ENCODE data around the gene NFE2L3. TPM values are rescaled to one million over a fixed set of nuclear protein-coding genes. Genes with fewer than 3 reads are reported as not detected.
A peak's percentile ranks its signal among the peaks of the same experiment; 100 is the strongest.

NFE2L3 gene
- total and polyA plus RNA-seq, 7 experiments from 2014 or later, result 1.1 to 49.5 (median 4.5) TPM

DNA sequence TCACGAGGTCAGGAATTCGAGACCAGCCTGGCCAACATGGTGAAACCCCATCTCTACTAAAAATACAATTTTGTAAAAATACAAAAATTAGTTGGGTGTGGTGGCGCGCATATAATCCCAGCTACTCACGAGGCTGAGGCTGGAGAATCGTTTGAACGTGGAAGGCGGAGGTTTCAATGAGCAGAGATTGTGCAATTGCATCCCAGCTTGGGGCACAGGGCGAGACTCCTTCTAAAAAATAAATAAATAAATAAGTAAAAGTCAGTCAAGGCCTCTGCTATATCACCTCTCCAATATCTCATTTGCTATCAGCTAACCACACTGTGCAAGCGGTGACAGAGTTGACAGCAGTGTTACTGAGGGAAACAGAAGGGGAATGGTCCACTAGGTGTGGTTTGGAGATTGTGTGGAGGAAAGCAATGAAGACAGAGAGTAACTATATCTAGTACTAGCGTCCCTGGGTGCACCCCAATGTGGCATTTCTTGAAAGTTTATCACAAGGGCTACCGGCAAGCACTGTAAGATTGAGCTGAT, 20.9 kb upstream of the NFE2L3 start:
- Mint-ChIP-seq H3K36me3 (peaks cover 0 to 8% (median 0%) of the 10 kb centered on the region in 5 donors), H3K27ac (no peak overlapping the region), H3K4me1 (no peaks in the 10 kb centered on the region), H3K9me3 (peaks cover 0 to 7% (median 0%) of the 10 kb centered on the region in 11 donors), H3K27me3 (peaks cover 0 to 40% (median 4%) of the 10 kb centered on the region in 5 donors), H3K4me3 (no peak overlapping the region)
- H3K27ac ChIP-seq (ENCODE audit: low read depth, low read length), result no peak overlapping the region
- ChIA-PET CTCF (interaction anchor here (0.6 to 0.7 kb wide), 2 partner anchors 41 to 151 kb away, joined by 3 to 4 read pairs; no protein-coding TSS in a partner anchor), POLR2A (interaction anchor here (0.6 kb wide), 1 partner anchor 12 kb away, joined by 3 read pairs; no protein-coding TSS in a partner anchor)
- no peaks in the 10 kb centered on the region for H3K36me3 ChIP-seq (ENCODE audit: control insufficient read depth in 2 of 3, insufficient read depth in 3 of 3, low read length in 3 of 3)
- no peaks in the 10 kb centered on the region for H3K9me3 ChIP-seq (ENCODE audit: control insufficient read depth in 2 of 3, low read length in 3 of 3)
- DNase-seq, result no peak
- no peak overlapping the region for H3K4me3 ChIP-seq (ENCODE audit: low read length)
- intact Hi-C loops (cut with micrococcal nuclease), result no loop called here
- no peaks in the 10 kb centered on the region for H3K4me1 ChIP-seq (ENCODE audit: control insufficient read depth in 2 of 2, insufficient read depth in 2 of 2, low read length in 2 of 2)
- H3K27me3 ChIP-seq (ENCODE audit: control insufficient read depth in 2 of 2, insufficient read depth in 2 of 2, low read length in 2 of 2), result no peaks in the 10 kb centered on the region
- no peak for ATAC-seq

DNA sequence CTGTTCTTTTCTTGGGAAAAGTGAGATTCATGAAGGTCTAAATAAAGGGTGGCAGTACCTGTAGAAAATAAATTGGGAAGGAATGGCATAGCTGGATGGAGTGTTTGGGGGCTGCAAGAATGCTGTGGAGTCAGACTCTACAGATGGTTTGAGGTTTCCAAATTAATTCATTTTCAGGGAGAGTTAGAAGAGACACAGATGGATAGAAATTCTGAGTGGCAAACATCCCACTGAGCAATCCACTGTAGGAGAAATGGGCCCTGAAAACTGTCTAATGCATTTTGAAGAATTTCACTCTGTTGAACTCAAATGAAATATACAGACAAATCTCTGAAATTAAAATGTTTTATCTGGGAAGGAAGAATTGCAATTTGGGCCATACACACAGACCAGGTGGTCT, 16.9 kb upstream of the NFE2L3 start:
- CTCF ChIA-PET, result interaction anchor here (0.8 kb wide), 1 partner anchor 42 kb away, joined by 3 read pairs; no protein-coding TSS in a partner anchor
- Histone ChIP-seq H3K27ac (ENCODE audit: low read depth, low read length) (no peak overlapping the region), H3K9me3 (ENCODE audit: control insufficient read depth in 2 of 3, low read length in 3 of 3) (no peaks in the 10 kb centered on the region), H3K4me3 (ENCODE audit: low read length) (no peak overlapping the region), H3K4me1 (ENCODE audit: control insufficient read depth in 2 of 2, insufficient read depth in 2 of 2, low read length in 2 of 2) (no peaks in the 10 kb centered on the region), H3K27me3 (ENCODE audit: control insufficient read depth in 2 of 2, insufficient read depth in 2 of 2, low read length in 2 of 2) (no peaks in the 10 kb centered on the region), H3K36me3 (ENCODE audit: control insufficient read depth in 2 of 3, insufficient read depth in 3 of 3, low read length in 3 of 3) (no peaks in the 10 kb centered on the region)
- Mint-ChIP-seq H3K4me3 (no peak overlapping the region), H3K27me3 (peaks cover 0 to 38% (median 4%) of the 10 kb centered on the region in 5 donors), H3K4me1 (no peaks in the 10 kb centered on the region), H3K36me3 (peaks cover 0 to 8% (median 0%) of the 10 kb centered on the region in 5 donors), H3K27ac (no peak overlapping the region), H3K9me3 (peaks cover 0 to 7% (median 0%) of the 10 kb centered on the region in 11 donors)
- POLR2A ChIA-PET, result interaction anchor here (0.6 kb wide), 1 partner anchor 16 kb away, joined by 3 read pairs; no protein-coding TSS in a partner anchor
- no peak for DNase-seq
- ATAC-seq, result no peak
- intact Hi-C loops (cut with micrococcal nuclease), result no loop called here

DNA sequence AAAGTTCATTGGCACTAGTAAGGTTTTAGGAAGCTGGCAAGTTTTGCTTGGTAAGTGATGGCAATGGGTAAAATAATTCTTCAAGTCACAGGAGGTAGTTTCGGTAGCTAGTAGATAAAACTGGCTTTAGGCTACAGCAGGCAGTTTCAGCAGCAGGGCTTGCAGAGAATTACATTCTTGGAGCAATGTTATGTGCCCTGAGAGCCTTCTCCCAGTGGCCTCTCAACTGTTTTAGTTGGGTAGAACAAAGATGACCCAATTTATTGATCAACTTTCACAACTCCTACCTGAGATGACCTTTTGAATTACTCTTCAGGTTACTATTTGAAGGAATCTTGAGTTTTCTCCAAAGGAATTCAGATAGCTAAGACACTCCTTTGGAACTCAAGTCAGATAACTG, 16.4 kb upstream of the NFE2L3 start:
- ChIA-PET POLR2A (no interaction called here), CTCF (no interaction called here)
- no peaks in the 10 kb centered on the region for H3K27me3 ChIP-seq (ENCODE audit: control insufficient read depth in 2 of 2, insufficient read depth in 2 of 2, low read length in 2 of 2)
- Mint-ChIP-seq H3K4me1 (no peaks in the 10 kb centered on the region), H3K27me3 (peaks cover 0 to 38% (median 4%) of the 10 kb centered on the region in 5 donors), H3K4me3 (no peak overlapping the region), H3K9me3 (peaks cover 0 to 7% (median 0%) of the 10 kb centered on the region in 11 donors), H3K27ac (no peak overlapping the region), H3K36me3 (peaks cover 0 to 8% (median 0%) of the 10 kb centered on the region in 5 donors)
- DNase-seq (no peak), ATAC-seq (no peak)
- no peaks in the 10 kb centered on the region for H3K4me1 ChIP-seq (ENCODE audit: control insufficient read depth in 2 of 2, insufficient read depth in 2 of 2, low read length in 2 of 2)
- no peaks in the 10 kb centered on the region for H3K9me3 ChIP-seq (ENCODE audit: control insufficient read depth in 2 of 3, low read length in 3 of 3)
- no peaks in the 10 kb centered on the region for H3K36me3 ChIP-seq (ENCODE audit: control insufficient read depth in 2 of 3, insufficient read depth in 3 of 3, low read length in 3 of 3)
- H3K27ac ChIP-seq (ENCODE audit: low read depth, low read length), result no peak overlapping the region
- intact Hi-C loops (cut with micrococcal nuclease), result no loop called here
- H3K4me3 ChIP-seq (ENCODE audit: low read length), result no peak overlapping the region

DNA sequence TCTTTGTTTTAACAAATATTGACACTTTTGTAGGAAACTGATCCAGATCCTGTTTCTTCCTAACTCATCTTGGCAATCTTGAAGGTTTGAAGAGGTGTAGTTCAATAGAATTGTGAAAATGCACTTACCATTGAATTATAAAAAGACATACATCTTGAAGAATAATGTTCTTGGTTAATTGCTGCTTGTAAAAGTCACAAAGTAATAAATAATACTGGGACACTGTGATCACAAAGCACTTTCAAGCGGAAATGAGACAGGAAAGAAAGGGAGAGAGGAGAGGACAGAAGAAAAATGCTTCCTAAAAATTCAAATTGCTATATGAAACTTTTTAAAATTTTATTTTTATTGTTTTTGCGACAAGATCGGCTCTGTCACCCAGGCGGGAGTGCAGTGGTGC, 15.2 kb upstream of the NFE2L3 start:
- H3K27me3 Mint-ChIP-seq, result peaks cover 0 to 34% (median 2%) of the 10 kb centered on the region in 5 donors
- POLR2A ChIA-PET, result no interaction called here
- H3K27ac Mint-ChIP-seq, result no peak overlapping the region
- peaks cover 0 to 1% (median 0%) of the 10 kb centered on the region in 7 donors for H3K4me1 Mint-ChIP-seq
- no peaks in the 10 kb centered on the region for H3K36me3 ChIP-seq (ENCODE audit: control insufficient read depth in 2 of 3, insufficient read depth in 3 of 3, low read length in 3 of 3)
- DNase-seq (no peak), ATAC-seq (no peak)
- H3K9me3 ChIP-seq (ENCODE audit: control insufficient read depth in 2 of 3, low read length in 3 of 3), result no peaks in the 10 kb centered on the region
- intact Hi-C loops (cut with micrococcal nuclease), result no loop called here
- CTCF ChIA-PET, result no interaction called here
- H3K27me3 ChIP-seq (ENCODE audit: control insufficient read depth in 2 of 2, insufficient read depth in 2 of 2, low read length in 2 of 2), result no peaks in the 10 kb centered on the region
- H3K27ac ChIP-seq (ENCODE audit: low read depth, low read length), result no peak overlapping the region
- H3K4me3 ChIP-seq (ENCODE audit: low read length), result no peak overlapping the region
- H3K4me3 Mint-ChIP-seq, result no peak overlapping the region
- H3K9me3 Mint-ChIP-seq, result peaks cover 0 to 7% (median 0%) of the 10 kb centered on the region in 11 donors
- no peaks in the 10 kb centered on the region for H3K4me1 ChIP-seq (ENCODE audit: control insufficient read depth in 2 of 2, insufficient read depth in 2 of 2, low read length in 2 of 2)
- peaks cover 0 to 8% (median 0%) of the 10 kb centered on the region in 5 donors for H3K36me3 Mint-ChIP-seq

DNA sequence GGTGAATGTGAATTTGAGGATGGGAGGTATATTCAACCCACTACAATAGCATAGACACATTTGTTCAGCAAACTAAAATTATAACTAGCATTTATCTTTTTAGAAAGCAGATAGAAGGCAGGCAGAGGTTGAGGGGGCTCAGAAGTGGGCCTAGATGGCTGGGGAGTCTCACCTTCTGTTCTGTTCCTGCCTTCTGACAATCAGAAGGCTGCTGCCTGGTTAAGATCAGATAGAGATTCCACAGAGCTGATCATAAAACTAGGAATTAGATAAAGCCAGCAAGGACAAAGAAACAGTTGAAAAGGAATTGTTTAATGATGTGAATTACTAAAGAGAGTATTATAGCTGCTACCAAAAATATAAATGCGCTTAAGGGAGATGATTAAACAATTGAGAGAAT, 11.6 kb upstream of the NFE2L3 start:
- ChIA-PET CTCF (interaction anchor here (1.3 kb wide), 1 partner anchor 12 kb away, joined by 3 read pairs; the partner anchor contains the start of gene NFE2L3), POLR2A (no interaction called here)
- Histone ChIP-seq H3K27ac (ENCODE audit: low read depth, low read length) (no peak overlapping the region), H3K4me1 (ENCODE audit: control insufficient read depth in 2 of 2, insufficient read depth in 2 of 2, low read length in 2 of 2) (no peaks in the 10 kb centered on the region), H3K4me3 (ENCODE audit: low read length) (no peak overlapping the region), H3K27me3 (ENCODE audit: control insufficient read depth in 2 of 2, insufficient read depth in 2 of 2, low read length in 2 of 2) (no peaks in the 10 kb centered on the region), H3K36me3 (ENCODE audit: control insufficient read depth in 2 of 3, insufficient read depth in 3 of 3, low read length in 3 of 3) (no peaks in the 10 kb centered on the region), H3K9me3 (ENCODE audit: control insufficient read depth in 2 of 3, low read length in 3 of 3) (no peaks in the 10 kb centered on the region)
- no peak for ATAC-seq
- Mint-ChIP-seq H3K4me3 (no peak overlapping the region), H3K4me1 (peaks cover 0 to 1% (median 0%) of the 10 kb centered on the region in 7 donors), H3K27me3 (peaks cover 0 to 16% (median 6%) of the 10 kb centered on the region in 5 donors), H3K9me3 (peaks cover 0 to under 1% (median 0%) of the 10 kb centered on the region in 11 donors), H3K27ac (no peak overlapping the region), H3K36me3 (peaks cover 0 to 2% (median 0%) of the 10 kb centered on the region in 5 donors)
- intact Hi-C loops (cut with micrococcal nuclease), result no loop called here
- DNase-seq, result no peak

DNA sequence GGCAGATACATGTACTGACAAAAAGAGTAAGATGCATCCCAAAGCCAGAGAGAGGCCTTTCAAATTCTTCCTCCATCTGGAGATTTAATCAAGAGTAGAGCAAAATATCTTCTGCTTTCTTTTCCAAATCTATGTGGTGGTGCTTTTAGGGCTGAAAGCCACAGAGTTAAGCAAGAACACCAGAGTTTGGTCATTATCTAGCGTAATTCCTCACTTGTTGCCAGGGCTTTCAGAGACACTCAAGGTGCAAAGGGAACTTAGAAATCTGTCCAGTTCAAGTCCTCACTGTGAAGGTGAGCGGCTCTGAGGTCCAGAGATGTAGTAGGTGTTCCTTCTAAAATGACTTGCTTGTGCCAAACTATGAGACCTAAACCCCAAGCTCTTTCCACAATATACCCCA, 10.9 kb upstream of the NFE2L3 start:
- ChIA-PET CTCF (interaction anchor here (1.3 kb wide), 1 partner anchor 11 kb away, joined by 3 read pairs; the partner anchor contains the start of gene NFE2L3), POLR2A (no interaction called here)
- H3K9me3 ChIP-seq (ENCODE audit: control insufficient read depth in 2 of 3, low read length in 3 of 3), result no peaks in the 10 kb centered on the region
- Mint-ChIP-seq H3K4me3 (no peak overlapping the region), H3K4me1 (peaks cover 0 to 1% (median 0%) of the 10 kb centered on the region in 7 donors), H3K9me3 (peaks cover 0 to 3% (median 0%) of the 10 kb centered on the region in 11 donors), H3K36me3 (no peaks in the 10 kb centered on the region), H3K27me3 (peaks cover 0 to 17% (median 6%) of the 10 kb centered on the region in 5 donors), H3K27ac (no peak overlapping the region)
- DNase-seq (no peak), ATAC-seq (peak; percentile 40)
- H3K4me1 ChIP-seq (ENCODE audit: control insufficient read depth in 2 of 2, insufficient read depth in 2 of 2, low read length in 2 of 2), result no peaks in the 10 kb centered on the region
- H3K4me3 ChIP-seq (ENCODE audit: low read length), result no peak overlapping the region
- no peaks in the 10 kb centered on the region for H3K27me3 ChIP-seq (ENCODE audit: control insufficient read depth in 2 of 2, insufficient read depth in 2 of 2, low read length in 2 of 2)
- H3K27ac ChIP-seq (ENCODE audit: low read depth, low read length), result no peak overlapping the region
- H3K36me3 ChIP-seq (ENCODE audit: control insufficient read depth in 2 of 3, insufficient read depth in 3 of 3, low read length in 3 of 3), result no peaks in the 10 kb centered on the region
- intact Hi-C loops (cut with micrococcal nuclease), result no loop called here

All from naive thymus-derived CD4-positive, alpha-beta T cell (primary cell).